ENCODE measurements around the gene IGFLR1. TPM values are rescaled to one million over a fixed set of nuclear protein-coding genes. Genes with fewer than 3 reads are reported as not detected.

Gene IGFLR1
- total and polyA plus RNA-seq, 9 of the 15 experiments (the other 6 are each of a cell fraction or from before 2014, with no cell fraction given), result 1.0 to 14.3 (median 4.6) TPM

GRCh38 chr19:35748106-35749020, 6.1 kb upstream of the IGFLR1 start, which contains the start of gene LIN37 (continued):
- peak; percentile 82 for TF ChIP-seq CEBPZ (IDR thresholded peaks at IDR 0.05; ENCODE audit: borderline replicate concordance, low read depth, low read length)
- 0 out of 2 replicates have a peak, but pooled peaks have one; percentile 53 for TF ChIP-seq E2F1 (CRISPR knock-in tag; IDR thresholded peaks at IDR 0.05)
- peak; percentile 83 for TF ChIP-seq SP2 (IDR thresholded peaks at IDR 0.05; ENCODE audit: extremely low read depth, low read depth, low read length, poor library complexity, severe bottlenecking)
- TF ChIP-seq FOS (IDR thresholded peaks at IDR 0.05; ENCODE audit: extremely low read depth, insufficient read length), result peak; percentile 96
- TF ChIP-seq MEF2A (IDR thresholded peaks at IDR 0.05; ENCODE audit: control insufficient read depth, low read depth, low read length), result no peak
- TF ChIP-seq ZBTB8A (IDR thresholded peaks at IDR 0.05; ENCODE audit: partially characterized antibody), result no peak
- TF ChIP-seq ZNF592 (IDR thresholded peaks at IDR 0.05), result peak; percentile 52; the same call in 1 of the 2 replicates
- no peak for TF ChIP-seq HSF4 (CRISPR knock-in tag; IDR thresholded peaks at IDR 0.05; ENCODE audit: borderline replicate concordance)
- TF ChIP-seq SIN3A (IDR thresholded peaks at IDR 0.05; ENCODE audit: borderline replicate concordance in 2 of 2, control insufficient read depth in 1 of 2, low read depth in 2 of 2, low read length in 2 of 2), result peak in 1 of 2 experiments; percentile 21; a peak in 1 of 4 replicates
- TF ChIP-seq PRDM10 (IDR thresholded peaks at IDR 0.05; ENCODE audit: partially characterized antibody), result peak; percentile 84
- peak; percentile 83; the same call in 1 of the 2 replicates for TF ChIP-seq ZNF766 (CRISPR knock-in tag; conservative IDR thresholded peaks at IDR 0.05)
